Adrenal gland (tissue), 5 donors: ENCODE measurements around the gene RPTOR.

Experiments
- POLR2A ChIP-seq, 2 donors: fragments of 450-650 bp; IDR thresholded peaks; one replicate each; pipeline ENCODE4 v1.6.1; 2017; ENCODE audit warnings: antibody characterized with exemption in 2 of 2, mild to moderate bottlenecking in 2 of 2, moderate library complexity in 1 of 2
- TF ChIP-seq, protein P1 (sequence below), 6 experiments: fragments of 450-650 bp in 4 of 6; fragments of 200-600 bp in 2 of 6; sonication (generic) in 1 of 6; IDR thresholded peaks; 1 replicate in 5 of 6; 2 replicates in 1 of 6; pipeline versions ENCODE4 v1.5.1 to v1.8.0; 2016 to 2021; ENCODE audit warnings: antibody characterized with exemption in 6 of 6, mild to moderate bottlenecking in 2 of 6, moderate library complexity in 1 of 6
- donor health status: DM: no; HTN: no; CAD: no.

GRCh38 chr17:80662557-80662956 lies 117.9 kb downstream of the RPTOR start:
- TF ChIP-seq, protein P1, sequence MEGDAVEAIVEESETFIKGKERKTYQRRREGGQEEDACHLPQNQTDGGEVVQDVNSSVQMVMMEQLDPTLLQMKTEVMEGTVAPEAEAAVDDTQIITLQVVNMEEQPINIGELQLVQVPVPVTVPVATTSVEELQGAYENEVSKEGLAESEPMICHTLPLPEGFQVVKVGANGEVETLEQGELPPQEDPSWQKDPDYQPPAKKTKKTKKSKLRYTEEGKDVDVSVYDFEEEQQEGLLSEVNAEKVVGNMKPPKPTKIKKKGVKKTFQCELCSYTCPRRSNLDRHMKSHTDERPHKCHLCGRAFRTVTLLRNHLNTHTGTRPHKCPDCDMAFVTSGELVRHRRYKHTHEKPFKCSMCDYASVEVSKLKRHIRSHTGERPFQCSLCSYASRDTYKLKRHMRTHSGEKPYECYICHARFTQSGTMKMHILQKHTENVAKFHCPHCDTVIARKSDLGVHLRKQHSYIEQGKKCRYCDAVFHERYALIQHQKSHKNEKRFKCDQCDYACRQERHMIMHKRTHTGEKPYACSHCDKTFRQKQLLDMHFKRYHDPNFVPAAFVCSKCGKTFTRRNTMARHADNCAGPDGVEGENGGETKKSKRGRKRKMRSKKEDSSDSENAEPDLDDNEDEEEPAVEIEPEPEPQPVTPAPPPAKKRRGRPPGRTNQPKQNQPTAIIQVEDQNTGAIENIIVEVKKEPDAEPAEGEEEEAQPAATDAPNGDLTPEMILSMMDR (IDR thresholded peaks at IDR 0.05), result no peak
- no peak for TF ChIP-seq POLR2A (IDR thresholded peaks at IDR 0.05)
